GM23338 (cell line): ENCODE data around the gene PLCG2.

Experiments
- CREB1 ChIP-seq: fragments of 250-450 bp; sonication (Bioruptor Pico); IDR thresholded peaks from 2 replicates; pipeline ENCODE4 v1.5.0; 2020; ENCODE audit warnings: low read depth, mild to moderate bottlenecking, moderate library complexity
- EZH2 ChIP-seq: fragments of 200-600 bp; sonication (generic); IDR thresholded peaks from one replicate; pipeline ENCODE4 v1.8.0; 2017; ENCODE audit warnings: antibody characterized with exemption, mild to moderate bottlenecking, low read depth; ENCODE audit not compliant: unreplicated experiment
- EZH2phosphoT487 ChIP-seq: fragments of 200-600 bp; sonication (generic); IDR thresholded peaks from one replicate; pipeline ENCODE4 v1.8.1; 2018; ENCODE audit warnings: antibody characterized with exemption; ENCODE audit not compliant: unreplicated experiment
- POLR2AphosphoS5 ChIP-seq: IDR thresholded peaks from 2 replicates; pipeline ENCODE4 v1.6.1; 2016; ENCODE audit warnings: antibody characterized with exemption, low read depth
- REST ChIP-seq: IDR thresholded peaks from one replicate; pipeline ENCODE4 v1.6.1; 2018; ENCODE audit warnings: antibody characterized with exemption; ENCODE audit not compliant: unreplicated experiment
- ZNF114 ChIP-seq: fragments of 250-450 bp; sonication (Bioruptor Pico); IDR thresholded peaks from 2 replicates; pipeline ENCODE4 v1.5.0; 2020; ENCODE audit warnings: mild to moderate bottlenecking, moderate library complexity
- TF ChIP-seq, protein P1 (sequence below), 2 experiments: fragments of 200-600 bp in 1 of 2; sonication (generic) in 1 of 2; conservative IDR thresholded peaks; 2 replicates each; pipeline versions ENCODE4 v1.5.1 to v1.6.1; 2016 to 2017; ENCODE audit warnings: antibody characterized with exemption in 2 of 2, low read depth in 2 of 2, mild to moderate bottlenecking in 2 of 2, moderate library complexity in 1 of 2

GRCh38 chr16:81929841-81930240, 150.8 kb downstream of the PLCG2 start:
- TF ChIP-seq EZH2phosphoT487, result no peak
- no peak for TF ChIP-seq POLR2AphosphoS5
- TF ChIP-seq, protein P1, sequence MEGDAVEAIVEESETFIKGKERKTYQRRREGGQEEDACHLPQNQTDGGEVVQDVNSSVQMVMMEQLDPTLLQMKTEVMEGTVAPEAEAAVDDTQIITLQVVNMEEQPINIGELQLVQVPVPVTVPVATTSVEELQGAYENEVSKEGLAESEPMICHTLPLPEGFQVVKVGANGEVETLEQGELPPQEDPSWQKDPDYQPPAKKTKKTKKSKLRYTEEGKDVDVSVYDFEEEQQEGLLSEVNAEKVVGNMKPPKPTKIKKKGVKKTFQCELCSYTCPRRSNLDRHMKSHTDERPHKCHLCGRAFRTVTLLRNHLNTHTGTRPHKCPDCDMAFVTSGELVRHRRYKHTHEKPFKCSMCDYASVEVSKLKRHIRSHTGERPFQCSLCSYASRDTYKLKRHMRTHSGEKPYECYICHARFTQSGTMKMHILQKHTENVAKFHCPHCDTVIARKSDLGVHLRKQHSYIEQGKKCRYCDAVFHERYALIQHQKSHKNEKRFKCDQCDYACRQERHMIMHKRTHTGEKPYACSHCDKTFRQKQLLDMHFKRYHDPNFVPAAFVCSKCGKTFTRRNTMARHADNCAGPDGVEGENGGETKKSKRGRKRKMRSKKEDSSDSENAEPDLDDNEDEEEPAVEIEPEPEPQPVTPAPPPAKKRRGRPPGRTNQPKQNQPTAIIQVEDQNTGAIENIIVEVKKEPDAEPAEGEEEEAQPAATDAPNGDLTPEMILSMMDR (conservative IDR thresholded peaks at IDR 0.05; ENCODE audit: low read depth in 2 of 2), result no peak
- no peak for TF ChIP-seq ZNF114 (CRISPR knock-in tag)
- no peak for TF ChIP-seq EZH2
- no peak for TF ChIP-seq REST
- TF ChIP-seq CREB1 (CRISPR knock-in tag), result no peak
